Measurements from ENCODE around the gene PCBP3. TPM values are rescaled to one million over a fixed set of nuclear protein-coding genes. Genes with fewer than 3 reads are reported as not detected.
"Not testable (repeated sequence)": the region's sequence is repeated elsewhere in the genome, so short reads cannot be mapped to it uniquely, and the experiment has no call there.

Gene PCBP3
- total and polyA plus RNA-seq, 10 of the 15 experiments (the other 5 are each of a cell fraction or from before 2014, with no cell fraction given): 0.09 to 1.3 (median 0.46) TPM; not detected in 3

DNA sequence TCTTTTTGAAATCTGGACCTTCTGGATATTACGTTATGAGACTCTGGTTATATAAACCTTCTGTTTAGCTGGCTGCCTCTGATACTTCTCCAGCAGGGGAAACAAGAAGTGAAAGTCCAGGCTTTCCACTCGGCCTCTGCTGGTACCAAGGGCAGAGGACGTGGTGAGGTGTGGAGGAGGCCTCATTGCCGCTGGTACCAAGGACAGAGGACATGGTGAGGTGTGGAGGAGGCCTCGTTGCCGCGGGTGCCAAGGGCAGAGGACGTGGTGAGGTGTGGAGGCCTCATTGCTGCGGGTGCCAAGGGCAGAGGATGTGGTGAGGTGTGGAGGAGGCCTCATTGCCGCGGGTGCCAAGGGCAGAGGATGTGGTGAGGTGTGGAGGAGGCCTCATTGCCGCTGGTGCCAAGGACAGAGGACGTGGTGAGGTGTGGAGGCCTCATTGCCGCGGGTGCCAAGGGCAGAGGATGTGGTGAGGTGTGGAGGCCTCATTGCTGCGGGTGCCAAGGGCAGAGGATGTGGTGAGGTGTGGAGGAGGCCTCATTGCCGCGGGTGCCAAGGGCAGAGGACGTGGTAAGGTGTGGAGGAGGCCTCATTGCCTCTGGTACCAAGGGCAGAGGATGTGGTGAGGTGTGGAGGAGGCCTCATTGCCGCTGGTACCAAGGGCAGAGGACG, 242.5 kb downstream of the PCBP3 start:
- H3K9ac ChIP-seq (ENCODE audit: control insufficient read depth, insufficient read depth, low read length); RAD21 ChIA-PET (ENCODE audit: unreplicated experiment); FAIRE-seq; SMC1A ChIA-PET (ENCODE audit: uncharacterized antibody, unreplicated experiment); H3K9me3 ChIP-seq (replicated peaks; ENCODE audit: control insufficient read depth, insufficient read depth, low read length); H3K27ac ChIP-seq (ENCODE audit: control insufficient read depth, insufficient read depth); in situ Hi-C loops (cut with MboI); H3K4me1 ChIP-seq (ENCODE audit: control insufficient read depth, insufficient read depth, low read length); H2AFZ ChIP-seq (ENCODE audit: control insufficient read depth, low read depth, low read length); BruUV-seq (replicated peaks); POLR2A ChIA-PET; H3K27me3 ChIP-seq (replicated peaks in 1 of 2; ENCODE audit: control insufficient read depth in 2 of 2, insufficient read depth in 2 of 2, low read length in 1 of 2); H3K79me2 ChIP-seq (ENCODE audit: control insufficient read depth, insufficient read depth, low read length); H3K36me3 ChIP-seq (ENCODE audit: control insufficient read depth in 2 of 2, insufficient read depth in 2 of 2, low read length in 1 of 2); H3K4me3 ChIP-seq; intact Hi-C loops (cut with micrococcal nuclease; ENCODE audit: unreplicated experiment); H3K4me2 ChIP-seq (ENCODE audit: control insufficient read depth, insufficient read depth); H4K20me1 ChIP-seq (ENCODE audit: control insufficient read depth, insufficient read depth); CTCF ChIA-PET: not testable (repeated sequence)
- WGBS (ENCODE audit: insufficient coverage, insufficient replicate concordance, low lambda C conversion rate, missing lambda C conversion rate): 2% methylated on average over 15 of the region's 21 CpGs
- ATAC-seq (peak; percentile 66), DNase-seq (ENCODE audit: low read depth, low spot score) (peak; percentile 23)
- peak; percentile 46; the same call in 1 of the 2 replicates for TF ChIP-seq SPI1 (IDR thresholded peaks at IDR 0.05; ENCODE audit: borderline replicate concordance, insufficient read depth, low read depth, low read length)
- TF ChIP-seq, protein P1, sequence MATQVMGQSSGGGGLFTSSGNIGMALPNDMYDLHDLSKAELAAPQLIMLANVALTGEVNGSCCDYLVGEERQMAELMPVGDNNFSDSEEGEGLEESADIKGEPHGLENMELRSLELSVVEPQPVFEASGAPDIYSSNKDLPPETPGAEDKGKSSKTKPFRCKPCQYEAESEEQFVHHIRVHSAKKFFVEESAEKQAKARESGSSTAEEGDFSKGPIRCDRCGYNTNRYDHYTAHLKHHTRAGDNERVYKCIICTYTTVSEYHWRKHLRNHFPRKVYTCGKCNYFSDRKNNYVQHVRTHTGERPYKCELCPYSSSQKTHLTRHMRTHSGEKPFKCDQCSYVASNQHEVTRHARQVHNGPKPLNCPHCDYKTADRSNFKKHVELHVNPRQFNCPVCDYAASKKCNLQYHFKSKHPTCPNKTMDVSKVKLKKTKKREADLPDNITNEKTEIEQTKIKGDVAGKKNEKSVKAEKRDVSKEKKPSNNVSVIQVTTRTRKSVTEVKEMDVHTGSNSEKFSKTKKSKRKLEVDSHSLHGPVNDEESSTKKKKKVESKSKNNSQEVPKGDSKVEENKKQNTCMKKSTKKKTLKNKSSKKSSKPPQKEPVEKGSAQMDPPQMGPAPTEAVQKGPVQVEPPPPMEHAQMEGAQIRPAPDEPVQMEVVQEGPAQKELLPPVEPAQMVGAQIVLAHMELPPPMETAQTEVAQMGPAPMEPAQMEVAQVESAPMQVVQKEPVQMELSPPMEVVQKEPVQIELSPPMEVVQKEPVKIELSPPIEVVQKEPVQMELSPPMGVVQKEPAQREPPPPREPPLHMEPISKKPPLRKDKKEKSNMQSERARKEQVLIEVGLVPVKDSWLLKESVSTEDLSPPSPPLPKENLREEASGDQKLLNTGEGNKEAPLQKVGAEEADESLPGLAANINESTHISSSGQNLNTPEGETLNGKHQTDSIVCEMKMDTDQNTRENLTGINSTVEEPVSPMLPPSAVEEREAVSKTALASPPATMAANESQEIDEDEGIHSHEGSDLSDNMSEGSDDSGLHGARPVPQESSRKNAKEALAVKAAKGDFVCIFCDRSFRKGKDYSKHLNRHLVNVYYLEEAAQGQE (IDR thresholded peaks at IDR 0.05; ENCODE audit: low read depth, low read length): peak; percentile 74; the same call in 1 of the 2 replicates

DNA sequence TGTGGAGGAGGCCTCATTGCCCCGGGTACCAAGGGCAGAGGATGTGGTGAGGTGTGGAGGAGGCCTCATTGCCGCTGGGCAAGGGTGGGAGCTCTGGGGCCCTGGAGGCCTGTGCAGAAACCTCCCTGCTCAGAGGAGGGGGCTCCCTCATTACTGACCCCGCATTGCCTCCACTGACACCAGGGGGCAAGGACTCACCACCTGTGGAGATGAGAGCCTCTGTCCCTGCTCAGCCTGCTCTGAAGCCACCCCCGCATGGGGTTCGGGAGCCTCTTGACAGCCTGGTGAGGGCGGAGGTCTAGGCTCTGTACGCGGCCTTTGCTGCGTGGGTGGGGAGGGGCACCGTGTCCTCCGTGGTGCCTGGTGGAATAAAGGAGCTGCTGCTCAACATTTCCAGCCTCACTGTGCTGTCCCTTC, 243.1 kb downstream of the PCBP3 start:
- no peak overlapping the region for H3K9ac ChIP-seq (ENCODE audit: control insufficient read depth, insufficient read depth, low read length)
- no peaks in the 10 kb centered on the region for H3K9me3 ChIP-seq (replicated peaks; ENCODE audit: control insufficient read depth, insufficient read depth, low read length)
- intact Hi-C loops (cut with micrococcal nuclease; ENCODE audit: unreplicated experiment) (no loop called here), in situ Hi-C loops (cut with MboI) (no loop called here)
- ChIA-PET RAD21 (ENCODE audit: unreplicated experiment) (no interaction called here), POLR2A (no interaction called here), CTCF (no interaction called here), SMC1A (ENCODE audit: uncharacterized antibody, unreplicated experiment) (no interaction called here)
- no peaks in the 10 kb centered on the region; the same call in 1 of the 2 replicates for H3K4me1 ChIP-seq (ENCODE audit: control insufficient read depth, insufficient read depth, low read length)
- no peak for ATAC-seq
- no peaks in the 10 kb centered on the region; a peak in 1 of 4 replicates for H3K27me3 ChIP-seq (replicated peaks in 1 of 2; ENCODE audit: control insufficient read depth in 2 of 2, insufficient read depth in 2 of 2, low read length in 1 of 2)
- 54% methylated on average over 10 of the region's 11 CpGs for WGBS (ENCODE audit: insufficient coverage, insufficient replicate concordance, low lambda C conversion rate, missing lambda C conversion rate)
- H3K79me2 ChIP-seq (ENCODE audit: control insufficient read depth, insufficient read depth, low read length): no peaks in the 10 kb centered on the region
- no peaks in the 10 kb centered on the region for H3K36me3 ChIP-seq (ENCODE audit: control insufficient read depth in 2 of 2, insufficient read depth in 2 of 2, low read length in 1 of 2)
- TF ChIP-seq IRF4 (IDR thresholded peaks at IDR 0.05; ENCODE audit: low read depth, low read length) (no peak), HDGF (IDR thresholded peaks at IDR 0.05) (no peak), EP300 (IDR thresholded peaks at IDR 0.05; ENCODE audit: borderline replicate concordance in 1 of 2, control insufficient read depth in 1 of 2, low read depth in 2 of 2, low read length in 2 of 2) (no peak)
- TF ChIP-seq, protein P2, sequence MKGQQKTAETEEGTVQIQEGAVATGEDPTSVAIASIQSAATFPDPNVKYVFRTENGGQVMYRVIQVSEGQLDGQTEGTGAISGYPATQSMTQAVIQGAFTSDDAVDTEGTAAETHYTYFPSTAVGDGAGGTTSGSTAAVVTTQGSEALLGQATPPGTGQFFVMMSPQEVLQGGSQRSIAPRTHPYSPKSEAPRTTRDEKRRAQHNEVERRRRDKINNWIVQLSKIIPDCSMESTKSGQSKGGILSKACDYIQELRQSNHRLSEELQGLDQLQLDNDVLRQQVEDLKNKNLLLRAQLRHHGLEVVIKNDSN (IDR thresholded peaks at IDR 0.05; ENCODE audit: borderline replicate concordance, extremely low read length, insufficient read depth, low read depth, low read length): no peak
- no peak overlapping the region for H3K27ac ChIP-seq (ENCODE audit: control insufficient read depth, insufficient read depth)
- no TSS peak for BruUV-seq (replicated peaks)
- H2AFZ ChIP-seq (ENCODE audit: control insufficient read depth, low read depth, low read length): no peak overlapping the region
- no peaks in the 10 kb centered on the region for H4K20me1 ChIP-seq (ENCODE audit: control insufficient read depth, insufficient read depth)
- H3K4me3 ChIP-seq: no peak overlapping the region
- no peak for FAIRE-seq
- H3K4me2 ChIP-seq (ENCODE audit: control insufficient read depth, insufficient read depth): no peak overlapping the region
- DNase-seq (ENCODE audit: low read depth, low spot score): no peak

Measured in GM12878 (cell line).